Astrocyte (in vitro differentiated cells and primary cell): Measurements from ENCODE around the gene MYO3B. TPM values are rescaled to one million over a fixed set of nuclear protein-coding genes. Genes with fewer than 3 reads are reported as not detected.

Experiments used
- DNase-seq: peaks from one replicate; pipeline ENCODE4 v3.0.0-alpha.2; 2010; ENCODE audit warnings: low read depth
- FAIRE-seq: peaks from 2 replicates; lab custom pipeline; 2011; peaks lifted over from hg19 to GRCh38; lab: Jason Lieb, UNC
- H2AFZ ChIP-seq: 2 replicates; pipeline ENCODE4 v1.6.0; 2012; ENCODE audit warnings: low read depth, low read length, inconsistent platforms
- H3K27ac ChIP-seq: 2 replicates; pipeline ENCODE4 v1.5.1; 2011; ENCODE audit warnings: low read depth, low read length, inconsistent platforms
- H3K27me3 ChIP-seq: 2 replicates; pipeline ENCODE4 v1.6.0; 2011; ENCODE audit warnings: low read length, inconsistent platforms; ENCODE audit not compliant: insufficient read depth
- H3K36me3 ChIP-seq: 2 replicates; pipeline ENCODE4 v1.5.1; 2011; ENCODE audit warnings: low read length, inconsistent platforms; ENCODE audit not compliant: insufficient read depth
- H3K4me1 ChIP-seq: 2 replicates; pipeline ENCODE4 v1.5.1; 2011; ENCODE audit warnings: low read length, inconsistent platforms; ENCODE audit not compliant: insufficient read depth
- H3K4me2 ChIP-seq: 2 replicates; pipeline ENCODE4 v1.6.0; 2012; ENCODE audit warnings: low read length, inconsistent platforms
- H3K4me3 ChIP-seq: 2 replicates; pipeline ENCODE4 v1.5.1; 2011; ENCODE audit warnings: low read depth, mild to moderate bottlenecking, low read length, inconsistent platforms; ENCODE audit not compliant: insufficient read depth
- H3K79me2 ChIP-seq: 2 replicates; pipeline ENCODE4 v1.6.0; 2012; ENCODE audit warnings: mild to moderate bottlenecking, low read length, inconsistent platforms; ENCODE audit not compliant: insufficient read depth
- H3K9ac ChIP-seq: 2 replicates; pipeline ENCODE4 v1.6.0; 2012; ENCODE audit warnings: mild to moderate bottlenecking, low read length, inconsistent platforms
- H3K9me3 ChIP-seq: 2 replicates; pipeline ENCODE4 v1.5.1; 2012; ENCODE audit warnings: low read depth, mild to moderate bottlenecking, low read length, inconsistent platforms; ENCODE audit not compliant: insufficient read depth
- H4K20me1 ChIP-seq: 2 replicates; pipeline ENCODE4 v1.6.0; 2012; ENCODE audit warnings: low read length, inconsistent platforms; ENCODE audit not compliant: insufficient read depth
- H3K27ac Mint-ChIP-seq: one replicate; pipeline ENCODE4 v1.8.0; 2021; ENCODE audit warnings: mild to moderate bottlenecking, mixed read lengths; ENCODE audit not compliant: unreplicated experiment
- H3K27me3 Mint-ChIP-seq: one replicate; pipeline ENCODE4 v1.8.0; 2021; ENCODE audit warnings: low read depth, mixed read lengths; ENCODE audit not compliant: unreplicated experiment
- H3K36me3 Mint-ChIP-seq: one replicate; pipeline ENCODE4 v1.8.0; 2021; ENCODE audit warnings: low read depth, mixed read lengths; ENCODE audit not compliant: unreplicated experiment
- H3K4me1 Mint-ChIP-seq: one replicate; pipeline ENCODE4 v1.8.0; 2021; ENCODE audit warnings: low read depth, mixed read lengths; ENCODE audit not compliant: unreplicated experiment
- H3K4me3 Mint-ChIP-seq: one replicate; pipeline ENCODE4 v1.8.0; 2021; ENCODE audit warnings: mild to moderate bottlenecking, moderate library complexity, mixed read lengths; ENCODE audit not compliant: unreplicated experiment
- H3K9me3 Mint-ChIP-seq: one replicate; pipeline ENCODE4 v1.8.0; 2021; ENCODE audit warnings: mild to moderate bottlenecking, mixed read lengths; ENCODE audit not compliant: unreplicated experiment
- EZH2 ChIP-seq: IDR thresholded peaks from 2 replicates; pipeline ENCODE4 v1.6.1; 2012; ENCODE audit warnings: mild to moderate bottlenecking, low read length, inconsistent platforms; ENCODE audit not compliant: insufficient read depth
- total RNA-seq: library from RNA; stranded (reverse); gene quantifications from 2 replicates; pipeline ENCODE4 v1.2.1, GENCODE V29; 2021
- TF ChIP-seq, protein P1 (sequence below): IDR thresholded peaks from 2 replicates; pipeline ENCODE4 v1.5.1; 2011; ENCODE audit warnings: low read depth, mild to moderate bottlenecking, inconsistent platforms, low read length, moderate library complexity; ENCODE audit not compliant: insufficient read depth

Gene MYO3B
- total RNA-seq, 1 donor from 2014 or later: not detected

DNA sequence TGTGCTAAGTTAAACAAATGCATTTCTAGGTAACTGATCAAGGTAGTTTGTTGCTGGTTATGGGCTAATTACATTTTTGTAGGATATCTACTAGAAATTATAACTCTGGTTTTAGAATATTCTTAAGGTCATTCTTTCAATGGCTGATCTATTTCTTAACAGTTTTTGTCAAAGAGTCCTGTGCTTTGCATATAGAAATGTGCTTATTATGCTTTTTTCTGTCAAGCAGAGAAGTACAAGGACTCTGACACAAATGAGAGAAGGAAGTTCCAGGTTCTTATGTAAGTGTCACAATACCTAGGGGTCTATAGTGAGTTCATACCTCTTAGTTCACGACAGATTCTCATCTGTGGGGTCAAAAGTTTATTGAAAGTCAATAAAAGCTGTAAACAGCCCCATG is 88.4 kb downstream of the MYO3B start:
- H3K27ac Mint-ChIP-seq: no peak overlapping the region
- Histone ChIP-seq H4K20me1 (no peaks in the 10 kb centered on the region), H3K4me3 (no peak overlapping the region), H2AFZ (no peak overlapping the region), H3K4me2 (no peak overlapping the region), H3K27me3 (no peaks in the 10 kb centered on the region), H3K9me3 (no peaks in the 10 kb centered on the region), H3K4me1 (no peaks in the 10 kb centered on the region), H3K27ac (no peak overlapping the region), H3K79me2 (no peaks in the 10 kb centered on the region), H3K36me3 (no peaks in the 10 kb centered on the region), H3K9ac (no peak overlapping the region)
- no peaks in the 10 kb centered on the region for H3K27me3 Mint-ChIP-seq
- no peaks in the 10 kb centered on the region for H3K9me3 Mint-ChIP-seq
- TF ChIP-seq, protein P1, sequence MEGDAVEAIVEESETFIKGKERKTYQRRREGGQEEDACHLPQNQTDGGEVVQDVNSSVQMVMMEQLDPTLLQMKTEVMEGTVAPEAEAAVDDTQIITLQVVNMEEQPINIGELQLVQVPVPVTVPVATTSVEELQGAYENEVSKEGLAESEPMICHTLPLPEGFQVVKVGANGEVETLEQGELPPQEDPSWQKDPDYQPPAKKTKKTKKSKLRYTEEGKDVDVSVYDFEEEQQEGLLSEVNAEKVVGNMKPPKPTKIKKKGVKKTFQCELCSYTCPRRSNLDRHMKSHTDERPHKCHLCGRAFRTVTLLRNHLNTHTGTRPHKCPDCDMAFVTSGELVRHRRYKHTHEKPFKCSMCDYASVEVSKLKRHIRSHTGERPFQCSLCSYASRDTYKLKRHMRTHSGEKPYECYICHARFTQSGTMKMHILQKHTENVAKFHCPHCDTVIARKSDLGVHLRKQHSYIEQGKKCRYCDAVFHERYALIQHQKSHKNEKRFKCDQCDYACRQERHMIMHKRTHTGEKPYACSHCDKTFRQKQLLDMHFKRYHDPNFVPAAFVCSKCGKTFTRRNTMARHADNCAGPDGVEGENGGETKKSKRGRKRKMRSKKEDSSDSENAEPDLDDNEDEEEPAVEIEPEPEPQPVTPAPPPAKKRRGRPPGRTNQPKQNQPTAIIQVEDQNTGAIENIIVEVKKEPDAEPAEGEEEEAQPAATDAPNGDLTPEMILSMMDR: no peak
- no peak for TF ChIP-seq EZH2
- DNase-seq (no peak), FAIRE-seq (no peak)
- H3K4me1 Mint-ChIP-seq: no peaks in the 10 kb centered on the region
- no peaks in the 10 kb centered on the region for H3K36me3 Mint-ChIP-seq
- H3K4me3 Mint-ChIP-seq: no peak overlapping the region

DNA sequence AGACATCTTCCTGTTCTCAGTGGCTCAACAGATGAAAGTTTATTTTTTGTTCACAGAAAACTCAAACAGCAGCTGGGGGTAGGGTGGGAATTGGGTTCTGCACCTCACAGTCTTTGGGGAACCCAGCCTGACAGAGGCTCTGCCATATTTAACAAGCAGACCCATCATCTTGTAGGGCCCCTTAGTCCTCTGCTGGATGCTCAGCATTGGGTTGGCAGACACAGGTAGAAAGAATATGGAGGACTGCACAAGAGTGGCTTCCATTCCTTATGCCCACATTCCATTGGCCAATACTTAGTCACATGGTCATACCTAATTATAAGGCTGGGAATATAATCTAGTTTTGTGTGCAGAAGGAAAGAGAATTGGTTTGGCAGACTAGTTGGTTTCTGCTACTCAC is 89.1 kb downstream of the MYO3B start:
- no peaks in the 10 kb centered on the region for H3K9me3 Mint-ChIP-seq
- Histone ChIP-seq H3K9me3 (no peaks in the 10 kb centered on the region), H3K79me2 (no peaks in the 10 kb centered on the region), H3K9ac (no peak overlapping the region), H3K27ac (no peak overlapping the region), H3K36me3 (no peaks in the 10 kb centered on the region), H3K27me3 (no peaks in the 10 kb centered on the region), H2AFZ (no peak overlapping the region), H3K4me2 (no peak overlapping the region), H3K4me1 (no peaks in the 10 kb centered on the region), H3K4me3 (no peak overlapping the region), H4K20me1 (no peaks in the 10 kb centered on the region)
- no peak overlapping the region for H3K27ac Mint-ChIP-seq
- H3K4me1 Mint-ChIP-seq: no peaks in the 10 kb centered on the region
- no peaks in the 10 kb centered on the region for H3K27me3 Mint-ChIP-seq
- no peak for TF ChIP-seq EZH2
- H3K36me3 Mint-ChIP-seq: no peaks in the 10 kb centered on the region
- no peak for FAIRE-seq
- no peak for DNase-seq
- H3K4me3 Mint-ChIP-seq: no peak overlapping the region

DNA sequence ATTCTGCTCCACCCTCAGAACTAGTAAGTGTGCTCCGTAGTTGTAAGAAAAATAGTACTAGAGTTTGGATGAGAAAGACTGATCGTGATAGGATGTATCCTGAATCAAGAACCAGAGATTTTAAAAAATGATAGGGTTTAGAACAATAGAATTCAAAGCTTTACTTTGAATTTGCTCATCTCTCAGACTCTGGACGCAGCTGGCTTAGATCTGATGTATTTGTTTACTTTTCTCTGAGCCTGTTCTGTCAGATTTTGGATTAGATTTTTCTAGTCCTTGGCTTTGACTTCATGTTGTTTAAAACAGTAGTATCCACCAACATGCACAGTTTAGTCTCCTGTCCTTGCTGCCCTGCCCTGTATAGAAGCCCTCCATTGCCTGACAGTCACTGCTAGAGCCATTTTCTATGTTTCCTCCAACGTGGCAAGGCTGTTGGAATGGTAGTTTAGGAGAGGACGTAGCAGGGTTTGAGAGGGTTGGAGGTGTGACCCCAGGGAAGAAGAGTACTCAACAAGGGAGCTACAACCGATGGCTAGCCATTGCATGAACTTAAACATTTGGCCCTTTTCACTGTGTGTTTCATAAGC is 92.4 kb downstream of the MYO3B start:
- Histone ChIP-seq H3K27me3 (no peaks in the 10 kb centered on the region), H3K79me2 (no peaks in the 10 kb centered on the region), H3K4me2 (no peak overlapping the region), H3K27ac (no peak overlapping the region), H4K20me1 (no peaks in the 10 kb centered on the region), H3K4me3 (no peak overlapping the region), H3K4me1 (no peaks in the 10 kb centered on the region), H3K36me3 (no peaks in the 10 kb centered on the region), H3K9ac (no peak overlapping the region), H2AFZ (no peak overlapping the region), H3K9me3 (no peaks in the 10 kb centered on the region)
- FAIRE-seq (no peak), DNase-seq (no peak)
- TF ChIP-seq EZH2: no peak
- TF ChIP-seq, protein P1: no peak
- Mint-ChIP-seq H3K4me1 (no peaks in the 10 kb centered on the region), H3K36me3 (no peaks in the 10 kb centered on the region), H3K4me3 (no peak overlapping the region), H3K27me3 (no peaks in the 10 kb centered on the region), H3K9me3 (no peaks in the 10 kb centered on the region), H3K27ac (no peak overlapping the region)
